ENCODE results near the gene PPP5C. TPM values are rescaled to one million over a fixed set of nuclear protein-coding genes. Genes with fewer than 3 reads are reported as not detected.

Gene PPP5C
- total RNA-seq, 1 experiment from 2014 or later, result 58.1 TPM

DNA sequence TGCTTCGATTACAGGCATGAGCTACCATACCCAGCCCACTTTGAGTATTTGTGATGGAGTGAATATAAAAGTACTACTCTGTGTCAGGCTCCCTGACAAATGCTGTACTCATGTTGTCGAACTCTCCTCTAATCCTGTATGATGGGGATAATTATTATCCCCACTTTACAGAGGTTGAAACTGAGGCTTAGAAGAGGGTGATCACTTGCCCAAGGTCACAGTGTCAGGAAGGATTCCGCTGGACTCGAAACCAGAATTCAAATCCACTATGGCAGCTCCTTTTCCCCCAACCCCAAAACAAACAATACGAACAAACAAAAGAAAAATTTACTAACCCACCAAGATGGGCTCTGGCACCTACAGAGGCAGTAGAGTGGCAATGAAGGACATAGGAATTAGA lies 1.7 kb upstream of the PPP5C start:
- Histone ChIP-seq H3K9me3 (ENCODE audit: control insufficient read depth, insufficient read depth, low read depth, low read length) (no peaks in the 10 kb centered on the region), H3K27ac (ENCODE audit: low read length) (no peak overlapping the region; the same call in 1 of the 2 replicates), H3K27me3 (ENCODE audit: control insufficient read depth, insufficient read depth, low read length) (no peaks in the 10 kb centered on the region), H3K4me1 (ENCODE audit: control insufficient read depth, insufficient read depth, low read length) (peaks cover 3% of the 10 kb centered on the region; the same call in 1 of the 2 replicates), H3K36me3 (ENCODE audit: control insufficient read depth, insufficient read depth, low read length) (no peaks in the 10 kb centered on the region), H3K4me3 (ENCODE audit: low read depth in 2 of 2, low read length in 2 of 2) (no peak overlapping the region)
- TF ChIP-seq SIN3A (IDR thresholded peaks at IDR 0.05; ENCODE audit: borderline replicate concordance, insufficient read depth, low read depth, low read length) (no peak), TCF7L2 (IDR thresholded peaks at IDR 0.05; ENCODE audit: low read depth, low read length) (no peak), POLR2AphosphoS5 (IDR thresholded peaks at IDR 0.05; ENCODE audit: low read depth, low read length) (no peak)
- TF ChIP-seq, protein P1, sequence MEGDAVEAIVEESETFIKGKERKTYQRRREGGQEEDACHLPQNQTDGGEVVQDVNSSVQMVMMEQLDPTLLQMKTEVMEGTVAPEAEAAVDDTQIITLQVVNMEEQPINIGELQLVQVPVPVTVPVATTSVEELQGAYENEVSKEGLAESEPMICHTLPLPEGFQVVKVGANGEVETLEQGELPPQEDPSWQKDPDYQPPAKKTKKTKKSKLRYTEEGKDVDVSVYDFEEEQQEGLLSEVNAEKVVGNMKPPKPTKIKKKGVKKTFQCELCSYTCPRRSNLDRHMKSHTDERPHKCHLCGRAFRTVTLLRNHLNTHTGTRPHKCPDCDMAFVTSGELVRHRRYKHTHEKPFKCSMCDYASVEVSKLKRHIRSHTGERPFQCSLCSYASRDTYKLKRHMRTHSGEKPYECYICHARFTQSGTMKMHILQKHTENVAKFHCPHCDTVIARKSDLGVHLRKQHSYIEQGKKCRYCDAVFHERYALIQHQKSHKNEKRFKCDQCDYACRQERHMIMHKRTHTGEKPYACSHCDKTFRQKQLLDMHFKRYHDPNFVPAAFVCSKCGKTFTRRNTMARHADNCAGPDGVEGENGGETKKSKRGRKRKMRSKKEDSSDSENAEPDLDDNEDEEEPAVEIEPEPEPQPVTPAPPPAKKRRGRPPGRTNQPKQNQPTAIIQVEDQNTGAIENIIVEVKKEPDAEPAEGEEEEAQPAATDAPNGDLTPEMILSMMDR (IDR thresholded peaks at IDR 0.05), result no peak
- TF ChIP-seq, protein P2, sequence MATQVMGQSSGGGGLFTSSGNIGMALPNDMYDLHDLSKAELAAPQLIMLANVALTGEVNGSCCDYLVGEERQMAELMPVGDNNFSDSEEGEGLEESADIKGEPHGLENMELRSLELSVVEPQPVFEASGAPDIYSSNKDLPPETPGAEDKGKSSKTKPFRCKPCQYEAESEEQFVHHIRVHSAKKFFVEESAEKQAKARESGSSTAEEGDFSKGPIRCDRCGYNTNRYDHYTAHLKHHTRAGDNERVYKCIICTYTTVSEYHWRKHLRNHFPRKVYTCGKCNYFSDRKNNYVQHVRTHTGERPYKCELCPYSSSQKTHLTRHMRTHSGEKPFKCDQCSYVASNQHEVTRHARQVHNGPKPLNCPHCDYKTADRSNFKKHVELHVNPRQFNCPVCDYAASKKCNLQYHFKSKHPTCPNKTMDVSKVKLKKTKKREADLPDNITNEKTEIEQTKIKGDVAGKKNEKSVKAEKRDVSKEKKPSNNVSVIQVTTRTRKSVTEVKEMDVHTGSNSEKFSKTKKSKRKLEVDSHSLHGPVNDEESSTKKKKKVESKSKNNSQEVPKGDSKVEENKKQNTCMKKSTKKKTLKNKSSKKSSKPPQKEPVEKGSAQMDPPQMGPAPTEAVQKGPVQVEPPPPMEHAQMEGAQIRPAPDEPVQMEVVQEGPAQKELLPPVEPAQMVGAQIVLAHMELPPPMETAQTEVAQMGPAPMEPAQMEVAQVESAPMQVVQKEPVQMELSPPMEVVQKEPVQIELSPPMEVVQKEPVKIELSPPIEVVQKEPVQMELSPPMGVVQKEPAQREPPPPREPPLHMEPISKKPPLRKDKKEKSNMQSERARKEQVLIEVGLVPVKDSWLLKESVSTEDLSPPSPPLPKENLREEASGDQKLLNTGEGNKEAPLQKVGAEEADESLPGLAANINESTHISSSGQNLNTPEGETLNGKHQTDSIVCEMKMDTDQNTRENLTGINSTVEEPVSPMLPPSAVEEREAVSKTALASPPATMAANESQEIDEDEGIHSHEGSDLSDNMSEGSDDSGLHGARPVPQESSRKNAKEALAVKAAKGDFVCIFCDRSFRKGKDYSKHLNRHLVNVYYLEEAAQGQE (IDR thresholded peaks at IDR 0.05; ENCODE audit: insufficient read depth in 1 of 2, low read depth in 2 of 2, low read length in 1 of 2), result no peak
- no peak for DNase-seq (ENCODE audit: low read depth, low spot score)
- in situ Hi-C loops (cut with HindIII; ENCODE audit: low pct_unique_long_range_greater_than_20kb, low sequenced_read_pairs) (no loop called here), intact Hi-C loops (cut with micrococcal nuclease; ENCODE audit: unreplicated experiment) (loop anchor here (5.0 kb wide), 1 partner anchor 63 kb away; no protein-coding TSS in a partner anchor)
- ATAC-seq, result no peak
- BruUV-seq (replicated peaks), result no TSS peak
- CTCF ChIA-PET, result no interaction called here
- POLR2A ChIA-PET, result no interaction called here

DNA sequence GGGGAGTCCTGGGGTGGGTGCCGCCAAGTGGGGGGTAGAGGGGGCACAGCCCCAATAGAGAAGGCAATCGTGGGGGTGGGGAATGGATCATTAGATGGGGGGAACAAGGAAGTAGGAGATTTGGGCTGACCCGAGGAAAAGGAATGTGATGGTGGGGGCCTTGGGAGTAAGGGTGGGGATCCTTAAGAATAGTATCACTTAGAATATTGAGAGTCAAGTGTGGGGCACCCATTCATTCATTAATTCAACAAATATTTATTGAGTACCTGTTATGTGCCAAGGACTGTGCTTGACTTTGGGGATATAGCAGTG lies 641 bp downstream of the PPP5C start:
- H3K27ac ChIP-seq (ENCODE audit: low read length), result peak overlapping the region; percentile 89
- H3K4me1 ChIP-seq (ENCODE audit: control insufficient read depth, insufficient read depth, low read length), result peaks cover 3% of the 10 kb centered on the region; the same call in 1 of the 2 replicates
- no peaks in the 10 kb centered on the region for H3K36me3 ChIP-seq (ENCODE audit: control insufficient read depth, insufficient read depth, low read length)
- TF ChIP-seq SIN3A (IDR thresholded peaks at IDR 0.05; ENCODE audit: borderline replicate concordance, insufficient read depth, low read depth, low read length) (no peak), POLR2AphosphoS5 (IDR thresholded peaks at IDR 0.05; ENCODE audit: low read depth, low read length) (no peak), TCF7L2 (IDR thresholded peaks at IDR 0.05; ENCODE audit: low read depth, low read length) (no peak)
- TF ChIP-seq, protein P2 (IDR thresholded peaks at IDR 0.05; ENCODE audit: insufficient read depth in 1 of 2, low read depth in 2 of 2, low read length in 1 of 2), result no peak
- TF ChIP-seq, protein P1 (IDR thresholded peaks at IDR 0.05), result no peak
- intact Hi-C loops (cut with micrococcal nuclease; ENCODE audit: unreplicated experiment) (loop anchor here (5.0 kb wide), 1 partner anchor 65 kb away; no protein-coding TSS in a partner anchor), in situ Hi-C loops (cut with HindIII; ENCODE audit: low pct_unique_long_range_greater_than_20kb, low sequenced_read_pairs) (no loop called here)
- BruUV-seq (replicated peaks), result no TSS peak
- POLR2A ChIA-PET, result no interaction called here
- ATAC-seq (no peak), DNase-seq (ENCODE audit: low read depth, low spot score) (no peak)
- H3K9me3 ChIP-seq (ENCODE audit: control insufficient read depth, insufficient read depth, low read depth, low read length), result no peaks in the 10 kb centered on the region
- peak overlapping the region; percentile 57 to 58 for H3K4me3 ChIP-seq (ENCODE audit: low read depth in 2 of 2, low read length in 2 of 2)
- CTCF ChIA-PET, result interaction anchor here (0.6 to 0.7 kb wide), 2 partner anchors 10 to 15 kb away, joined by 3 to 4 read pairs; no protein-coding TSS in a partner anchor
- H3K27me3 ChIP-seq (ENCODE audit: control insufficient read depth, insufficient read depth, low read length), result no peaks in the 10 kb centered on the region

Measured in Panc1 (cell line).